HG03280 (cell line): ENCODE data around the gene GORASP2.
A peak's percentile ranks its signal among the peaks of the same experiment; 100 is the strongest.

ENCODE experiments used
- ATAC-seq: cut with Tn5 transposase; IDR thresholded peaks from one replicate; pipeline ENCODE4 v1.9.1; 2021; ENCODE audit warnings: mild to moderate bottlenecking, moderate library complexity; ENCODE audit not compliant: unreplicated experiment

The GORASP2 gene

DNA sequence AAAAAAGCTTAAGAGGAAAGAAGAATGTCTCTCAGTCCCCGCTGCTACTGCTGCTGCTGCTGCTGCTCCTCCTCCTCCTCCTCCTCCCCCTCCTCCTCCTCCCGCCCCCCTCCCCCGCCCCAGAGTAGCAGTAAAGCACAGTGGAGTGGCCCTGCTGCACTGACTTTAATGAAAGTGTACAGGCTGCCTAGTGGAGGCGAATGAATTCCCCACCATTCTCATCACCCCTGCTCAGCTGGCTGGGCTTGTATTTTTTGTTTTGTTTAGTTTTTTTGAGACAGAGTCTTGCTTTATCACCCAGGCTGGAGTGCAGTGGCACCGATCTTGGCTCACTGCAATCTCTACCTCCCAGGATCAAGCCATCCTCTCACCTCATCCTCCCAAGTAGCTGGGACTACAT lies 34.3 kb downstream of the GORASP2 start:
- ATAC-seq, result no peak

GRCh38 chr2:170965446-170966225 lies 36.6 kb downstream of the GORASP2 start:
- ATAC-seq, result no peak

GRCh38 chr2:170966648-170967396 lies 37.8 kb downstream of the GORASP2 start:
- no peak for ATAC-seq

GRCh38 chr2:170967553-170967952 lies 38.5 kb downstream of the GORASP2 start:
- ATAC-seq, result no peak

DNA sequence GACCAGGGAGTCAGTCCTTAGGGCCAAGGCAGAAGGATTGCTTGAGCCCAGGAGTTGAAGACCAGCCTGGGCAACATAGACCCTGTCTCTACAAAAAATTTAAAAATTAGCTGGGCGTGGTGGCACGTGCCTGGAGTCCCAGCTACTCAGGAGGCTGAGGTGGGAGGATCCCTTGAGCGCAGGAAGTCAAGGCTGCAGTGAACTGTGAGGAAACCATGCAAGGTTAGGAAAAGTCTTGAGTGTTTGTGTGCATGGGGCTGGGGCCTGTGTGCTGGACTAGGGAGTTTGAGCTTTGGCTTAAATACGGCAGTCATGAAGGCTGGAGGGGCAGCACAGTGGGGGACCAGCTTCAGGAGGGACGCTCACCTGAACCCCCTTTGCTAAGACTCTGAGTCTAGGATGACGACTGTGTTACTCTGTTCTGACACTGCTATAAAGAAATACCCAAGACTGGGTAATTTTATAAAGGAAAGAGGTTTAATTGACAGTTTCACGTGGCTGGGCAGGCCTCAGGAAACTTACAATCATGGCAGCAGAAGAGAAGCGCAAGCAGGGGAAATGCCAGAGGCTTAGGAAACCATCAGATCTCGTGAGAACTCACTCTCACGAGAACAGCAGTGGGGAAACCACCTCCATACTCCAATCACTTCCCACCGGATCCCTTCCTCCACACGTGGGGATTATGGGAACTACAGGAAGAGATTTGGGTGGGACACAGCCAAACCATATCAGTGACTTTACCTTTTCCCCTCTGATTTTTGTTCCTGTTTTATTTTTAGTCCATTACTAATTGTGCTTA lies 39.4 kb downstream of the GORASP2 start:
- ATAC-seq, result no peak

GRCh38 chr2:170969030-170969429 lies 40.0 kb downstream of the GORASP2 start:
- no peak for ATAC-seq

- no peak for ATAC-seq
These were observed 40.9 kb downstream of the GORASP2 start for GRCh38 chr2:170969872-170970496.

DNA sequence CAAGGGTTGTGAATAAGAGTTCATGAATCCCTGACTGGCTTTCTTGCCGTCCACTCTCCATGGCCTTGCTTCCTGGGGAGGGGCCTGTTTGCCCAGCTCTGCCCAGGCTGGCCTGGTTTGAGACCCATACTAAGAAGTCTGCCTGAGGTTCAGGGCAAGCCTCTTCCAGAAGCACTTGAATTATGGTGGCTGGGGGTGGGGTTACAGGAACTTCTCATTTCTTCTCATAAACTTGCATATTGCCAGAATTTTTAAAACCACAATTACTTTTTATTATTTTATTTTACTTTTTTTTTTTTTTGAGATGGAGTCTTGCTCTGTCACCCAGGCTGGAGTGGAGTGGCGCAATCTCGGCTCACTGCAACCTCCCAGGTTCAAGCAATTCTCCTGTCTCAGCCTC lies 42.0 kb downstream of the GORASP2 start:
- ATAC-seq, result no peak

DNA sequence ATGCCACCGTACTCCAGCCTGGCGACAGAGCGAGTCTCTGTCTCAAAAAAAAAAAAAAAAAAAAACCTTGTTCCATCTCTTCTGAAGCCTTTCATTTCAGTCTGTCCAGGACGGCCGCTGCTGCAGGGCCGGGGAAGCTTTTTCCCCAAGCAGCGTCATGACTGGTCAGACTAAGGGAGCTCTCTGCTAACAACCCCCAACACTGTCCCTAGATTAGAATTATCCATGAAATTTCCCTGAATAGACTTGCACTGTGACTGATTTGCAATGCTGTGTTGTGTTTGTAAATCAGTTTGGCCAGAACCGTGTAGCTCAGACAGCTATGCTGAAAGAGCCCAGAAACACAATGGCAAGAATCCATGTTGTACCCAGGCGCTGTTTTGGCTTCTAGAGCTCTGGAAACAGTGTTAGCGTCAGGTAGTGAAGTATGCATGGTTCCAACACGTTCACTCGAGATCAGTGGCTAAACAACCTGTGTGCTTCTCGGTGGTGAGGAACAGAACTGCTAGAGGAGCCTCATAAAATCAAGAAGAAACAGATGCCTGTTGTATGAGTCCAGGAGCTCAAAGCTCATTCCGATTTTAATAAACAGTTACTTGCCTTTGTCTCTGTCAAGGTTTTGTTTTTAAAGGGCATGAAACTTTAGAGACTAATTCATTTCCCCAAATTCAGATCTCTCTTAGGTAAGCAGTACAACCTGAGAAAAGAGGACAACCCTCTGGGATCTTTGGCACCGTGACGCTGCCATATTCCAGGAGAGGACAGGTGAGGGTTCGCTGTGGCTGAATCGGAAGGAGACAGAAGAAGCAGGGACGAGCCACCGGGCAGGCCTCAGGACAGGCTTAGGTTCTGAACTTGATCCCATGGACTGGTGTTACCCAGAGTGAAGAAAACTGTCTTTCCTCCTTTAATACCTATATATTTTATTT lies 43.5 kb downstream of the GORASP2 start:
- ATAC-seq, result no peak

GRCh38 chr2:170973225-170973491 lies 44.1 kb downstream of the GORASP2 start:
- ATAC-seq, result no peak

GRCh38 chr2:170973492-170974303 lies 44.6 kb downstream of the GORASP2 start:
- peak; percentile 92 for ATAC-seq

DNA sequence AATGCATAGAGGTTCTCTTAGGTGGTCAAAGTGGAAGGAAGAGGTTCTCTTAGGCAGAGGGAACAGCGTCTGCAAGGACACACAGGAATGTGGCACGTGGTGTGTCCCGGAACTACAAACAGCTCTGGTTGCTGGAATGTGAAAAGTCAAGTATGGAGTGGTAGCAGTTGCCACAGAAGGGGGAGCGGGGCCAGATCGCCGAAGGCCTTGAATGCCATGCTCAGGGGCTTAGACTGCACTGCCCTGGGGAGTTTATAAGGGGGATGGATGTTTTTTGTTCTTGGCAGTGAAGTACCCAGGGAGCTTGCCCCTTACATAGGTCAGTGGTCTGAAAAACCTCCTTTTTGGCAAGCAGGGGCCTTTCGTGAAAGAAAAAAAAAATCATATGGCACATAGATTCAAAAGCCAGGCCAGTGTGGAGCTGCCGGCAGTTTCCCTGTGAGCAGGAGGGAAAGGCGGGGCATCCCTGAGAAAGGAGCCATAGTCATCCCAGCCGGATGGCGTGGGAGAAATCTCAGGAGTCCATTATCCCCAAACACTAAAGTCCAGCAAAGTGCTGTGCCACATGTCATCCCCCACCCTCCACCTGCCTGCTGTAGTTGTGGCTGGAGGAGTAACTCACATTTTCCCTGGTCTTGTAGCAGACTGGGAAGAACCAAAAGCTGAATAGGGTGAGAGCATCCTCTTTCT lies 45.4 kb downstream of the GORASP2 start:
- ATAC-seq, result no peak

- ATAC-seq, result no peak
These were observed 46.3 kb downstream of the GORASP2 start for GRCh38 chr2:170975127-170975942.

DNA sequence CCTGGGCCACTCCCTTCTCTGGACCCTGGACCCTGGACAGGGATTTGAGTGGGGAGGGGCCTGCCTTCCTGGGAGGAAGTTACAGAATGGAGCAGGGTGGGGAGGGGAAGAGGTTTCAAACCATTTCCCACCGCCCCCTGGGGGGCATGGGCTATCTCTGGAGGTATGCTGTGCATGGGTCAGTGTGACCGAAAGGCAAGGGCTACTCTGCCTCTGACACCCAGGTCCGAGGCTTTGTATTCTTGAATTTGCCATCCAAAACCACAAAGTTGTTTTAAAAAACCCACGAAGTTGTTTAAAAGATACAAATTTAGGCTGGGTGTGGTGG lies 46.9 kb downstream of the GORASP2 start:
- no peak for ATAC-seq

DNA sequence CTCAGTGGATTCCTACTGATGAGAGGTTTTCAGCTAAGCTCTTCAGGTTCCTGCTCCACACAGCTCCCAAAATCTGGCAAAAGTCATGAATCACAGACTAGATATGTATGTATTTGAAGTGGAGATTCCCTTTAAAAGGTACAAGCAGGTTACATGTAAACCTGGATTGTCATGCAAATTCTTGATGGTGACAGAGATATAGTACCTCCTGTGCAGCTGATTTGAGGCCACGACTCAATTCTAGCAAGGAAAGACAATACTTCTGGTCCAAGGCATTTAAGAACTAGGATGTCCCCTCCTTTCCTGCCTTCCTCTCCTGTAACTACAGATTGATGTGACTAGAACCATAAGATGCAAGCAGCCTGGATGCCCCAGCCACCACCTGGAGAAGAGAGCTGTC lies 55.0 kb downstream of the GORASP2 start:
- no peak for ATAC-seq

GRCh38 chr2:170985407-170985806 lies 56.4 kb downstream of the GORASP2 start:
- ATAC-seq, result no peak

GRCh38 chr2:170986566-170987258 lies 57.7 kb downstream of the GORASP2 start:
- ATAC-seq, result no peak
